ENCODE results near the gene FBXO17.

FBXO17 gene

DNA sequence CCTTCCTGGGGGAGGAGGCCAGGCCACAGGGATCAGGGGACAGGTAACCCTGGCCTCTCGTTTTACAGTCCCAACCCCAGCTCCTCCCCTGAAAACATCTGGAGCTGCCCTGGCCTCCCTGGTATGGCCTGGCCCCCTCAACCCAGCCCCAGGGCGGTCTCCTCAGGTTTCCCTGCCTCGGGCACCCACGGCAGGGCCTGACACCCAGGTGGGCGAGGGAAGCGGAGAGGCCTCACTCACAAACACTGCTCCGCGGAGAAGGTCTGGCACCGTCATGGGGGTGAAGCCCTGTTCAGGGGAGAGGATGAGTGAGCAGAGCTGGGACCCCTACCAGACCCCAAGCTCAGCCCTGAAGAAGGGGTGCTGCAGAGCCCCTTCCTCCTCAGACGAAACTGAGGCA lies 57.0 kb downstream of the FBXO17 start:
- no peak for DNase-seq

DNA sequence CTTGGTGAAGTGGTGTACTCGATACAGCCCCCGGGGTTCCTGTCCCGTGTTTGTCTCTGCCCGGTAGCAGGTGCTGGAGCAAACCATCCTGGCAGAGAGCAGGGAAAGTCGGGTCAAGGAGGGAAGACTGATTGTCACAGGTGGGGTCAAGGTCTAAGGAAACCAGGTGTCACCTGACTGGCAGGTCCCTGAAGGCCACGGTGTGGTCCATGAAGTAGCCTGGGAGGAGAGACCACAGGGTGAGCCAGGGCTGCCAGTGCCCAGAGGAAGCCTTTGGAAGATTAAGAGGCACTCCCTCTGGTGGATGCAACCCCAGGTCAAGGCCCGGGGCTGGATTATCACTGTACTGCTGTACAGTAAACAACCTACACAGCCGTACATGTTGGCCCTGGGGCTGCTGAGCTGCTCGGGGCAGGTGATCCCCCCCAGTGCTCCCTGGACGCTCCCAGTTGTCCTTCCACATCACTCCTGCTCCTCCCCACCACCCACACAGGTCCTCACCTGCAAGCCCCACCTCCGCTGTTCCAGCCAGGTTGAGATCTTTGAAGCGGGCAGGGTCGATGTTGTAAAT lies 57.5 kb downstream of the FBXO17 start:
- no peak for DNase-seq

DNA sequence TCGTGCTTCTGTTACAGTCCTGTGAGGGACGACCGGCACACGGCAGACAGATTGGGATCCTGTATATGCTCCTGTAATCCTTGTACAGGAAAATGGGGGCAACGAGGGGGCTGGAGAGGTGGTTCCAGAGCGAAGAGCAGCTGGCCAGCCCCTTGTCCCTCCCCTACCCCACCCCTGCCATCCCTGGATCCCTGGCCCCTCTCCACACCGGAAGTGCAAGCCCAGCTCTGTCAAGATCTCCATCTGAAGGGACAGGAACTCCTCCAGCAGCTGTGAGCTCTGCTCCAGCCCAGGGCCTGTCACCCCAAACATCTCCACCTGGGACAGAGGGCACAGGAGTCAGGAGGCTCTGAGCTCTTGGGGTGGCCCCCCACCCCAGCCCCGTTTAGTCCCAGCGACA lies 58.0 kb downstream of the FBXO17 start:
- DNase-seq: no peak

DNA sequence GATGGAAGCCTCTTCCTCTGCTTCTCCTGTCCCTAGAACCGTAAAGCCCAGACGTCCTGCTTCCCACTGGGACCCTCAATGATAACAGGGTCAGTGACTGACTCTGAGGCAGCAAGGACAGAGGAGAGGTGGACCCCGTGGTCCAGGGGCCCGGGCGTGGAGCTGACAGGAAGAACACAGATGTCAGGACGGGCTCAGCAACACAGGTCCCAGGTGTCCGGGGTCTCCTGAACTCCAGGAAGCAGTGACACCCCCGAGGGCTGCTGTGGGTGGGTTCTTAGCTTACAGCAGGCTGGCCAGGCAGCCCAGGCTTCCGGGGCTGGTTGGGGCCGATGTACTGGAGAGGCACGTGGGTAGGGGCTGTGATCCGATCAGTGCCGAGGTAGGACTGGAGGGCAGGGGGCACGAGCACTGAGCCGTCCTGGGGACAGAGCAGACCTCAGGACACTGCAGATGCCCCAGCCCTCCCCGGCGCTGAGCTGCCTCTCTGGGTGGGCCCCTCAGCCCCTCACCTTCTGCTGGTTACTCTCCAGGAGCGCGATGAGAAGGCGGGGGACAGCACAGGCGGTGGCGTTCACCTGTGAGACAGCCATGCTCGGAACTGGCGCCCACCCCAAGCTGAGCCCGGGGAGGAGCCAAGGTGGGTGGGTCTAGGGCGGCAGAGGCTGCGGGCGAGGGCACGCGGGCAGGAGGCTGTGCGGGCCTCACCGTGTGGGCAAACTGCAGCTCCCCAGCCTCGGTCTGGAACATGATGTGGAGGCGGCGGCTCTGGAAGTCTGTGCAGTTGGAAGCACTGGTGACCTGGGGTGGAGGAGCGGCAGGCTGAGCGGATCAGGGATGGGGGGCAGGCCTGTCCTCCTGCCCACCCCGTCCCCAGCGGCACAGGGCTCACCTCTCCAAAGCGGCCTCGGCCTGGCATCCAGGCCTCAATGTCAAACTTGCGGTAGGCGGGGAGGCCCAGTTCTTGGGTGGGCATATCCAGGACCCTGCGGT lies 59.9 kb downstream of the FBXO17 start:
- no peak for DNase-seq

DNA sequence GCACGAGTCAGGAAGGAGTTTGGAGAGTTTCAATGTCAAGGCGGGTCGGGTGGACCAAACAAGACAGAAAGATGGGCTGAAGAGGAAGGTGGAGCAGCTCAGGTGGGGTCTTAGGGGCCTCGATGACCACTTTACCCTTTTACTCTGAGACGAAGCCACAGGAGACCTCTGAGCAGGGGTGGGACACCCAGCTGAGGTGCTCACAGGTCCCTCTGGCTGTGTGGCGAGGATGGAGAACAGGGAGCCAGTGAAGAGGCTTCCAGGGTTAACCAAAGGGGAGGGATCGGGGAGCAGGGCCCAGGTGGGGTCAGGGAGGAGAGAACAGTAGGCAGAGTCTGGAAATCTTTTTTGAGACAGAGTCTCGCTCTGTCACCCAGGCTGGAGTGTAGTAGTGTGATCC lies 61.6 kb downstream of the FBXO17 start:
- DNase-seq: no peak

DNA sequence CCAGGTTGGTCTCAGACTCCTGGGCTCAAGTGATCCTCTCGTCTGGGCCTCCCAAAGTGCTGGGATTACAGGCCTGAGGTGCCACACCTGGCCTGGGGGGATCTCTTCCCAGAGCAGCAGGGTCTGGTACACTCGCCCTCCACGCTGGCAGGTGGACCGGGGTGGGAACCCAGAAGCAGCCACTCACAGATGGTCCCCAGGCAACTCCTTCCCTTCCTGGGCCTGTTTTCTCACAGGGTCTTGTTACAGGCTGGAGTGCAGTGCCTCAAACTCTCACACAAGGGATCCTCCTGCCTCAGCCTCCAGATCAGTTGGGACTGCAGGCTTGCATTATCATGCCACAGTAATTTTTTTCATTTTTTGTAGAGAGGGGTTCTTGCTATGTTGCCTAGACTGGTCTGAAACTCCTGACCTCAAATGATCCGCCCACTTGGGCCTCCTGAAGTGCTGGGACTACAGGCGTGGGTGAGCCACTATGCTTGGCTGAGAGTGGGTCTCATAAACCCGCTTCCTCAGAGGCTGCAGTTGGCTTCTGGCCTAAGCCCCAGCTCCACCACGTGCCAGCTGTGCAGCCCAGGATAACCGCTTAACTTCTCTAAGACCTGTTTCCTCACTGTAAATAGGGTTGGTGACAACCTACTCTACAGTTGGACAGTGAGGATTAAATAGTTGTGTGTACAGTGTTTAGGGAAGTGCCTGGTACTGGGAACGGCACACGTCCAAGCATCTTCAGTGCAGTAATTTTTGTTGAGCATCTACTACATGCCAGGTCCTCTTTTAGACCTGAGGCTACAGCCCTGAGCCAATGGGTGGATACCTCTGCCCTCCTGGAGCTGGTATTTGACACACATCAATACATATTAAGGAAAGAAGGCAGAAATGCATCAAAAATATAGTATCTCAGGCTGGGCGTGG lies 62.7 kb downstream of the FBXO17 start:
- no peak for DNase-seq

DNA sequence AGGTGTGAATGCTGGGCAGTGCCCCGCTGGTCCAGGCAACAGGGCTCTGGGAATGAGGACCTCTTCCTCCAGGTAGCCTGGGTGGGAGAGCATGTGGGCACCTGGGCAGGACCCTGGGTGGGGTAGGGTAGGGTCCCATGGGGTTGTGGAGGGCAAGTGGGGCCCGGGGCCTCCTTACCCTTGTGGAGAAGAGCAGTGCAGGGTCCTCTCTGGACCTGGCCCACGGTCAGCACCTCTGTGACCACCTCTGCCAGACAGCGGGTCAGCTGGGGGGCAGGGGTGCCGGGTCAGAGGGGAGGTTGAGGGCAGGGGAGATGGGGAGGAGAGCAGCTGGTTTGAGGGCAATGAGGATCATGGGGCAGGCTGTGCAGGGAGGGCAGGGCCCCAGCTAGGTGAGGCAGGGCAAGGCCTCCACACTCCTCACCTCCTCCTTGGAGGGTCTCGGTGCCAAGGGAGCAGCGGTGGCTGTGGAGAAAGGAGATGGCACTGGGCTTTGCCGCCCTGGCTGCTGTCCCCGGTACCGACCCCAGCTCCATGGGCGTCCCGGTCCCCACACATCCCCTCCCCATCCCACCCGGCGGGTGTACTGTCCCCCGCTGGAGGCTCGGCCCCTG lies 64.0 kb downstream of the FBXO17 start:
- DNase-seq: no peak

DNA sequence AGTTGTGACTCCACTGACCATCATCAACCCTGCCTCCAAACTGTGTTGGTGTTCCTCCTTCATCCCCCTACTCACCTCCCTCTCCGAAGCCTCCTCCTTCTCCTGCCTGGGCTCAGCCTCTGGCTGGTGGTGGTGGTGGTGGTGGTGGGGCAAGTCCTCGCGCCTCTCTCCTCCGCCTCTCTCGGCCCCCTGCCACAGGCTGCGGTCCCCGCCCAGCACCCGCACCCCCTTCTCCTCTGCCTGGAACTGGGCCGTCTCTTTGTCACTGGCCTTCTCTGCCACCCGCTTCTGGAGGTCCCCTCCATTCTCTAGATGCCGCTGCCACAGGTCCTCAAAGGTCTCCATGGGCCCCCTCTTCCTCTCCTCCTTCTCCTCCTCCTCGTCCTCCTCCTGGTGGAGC lies 65.1 kb downstream of the FBXO17 start:
- no peak for DNase-seq

DNA sequence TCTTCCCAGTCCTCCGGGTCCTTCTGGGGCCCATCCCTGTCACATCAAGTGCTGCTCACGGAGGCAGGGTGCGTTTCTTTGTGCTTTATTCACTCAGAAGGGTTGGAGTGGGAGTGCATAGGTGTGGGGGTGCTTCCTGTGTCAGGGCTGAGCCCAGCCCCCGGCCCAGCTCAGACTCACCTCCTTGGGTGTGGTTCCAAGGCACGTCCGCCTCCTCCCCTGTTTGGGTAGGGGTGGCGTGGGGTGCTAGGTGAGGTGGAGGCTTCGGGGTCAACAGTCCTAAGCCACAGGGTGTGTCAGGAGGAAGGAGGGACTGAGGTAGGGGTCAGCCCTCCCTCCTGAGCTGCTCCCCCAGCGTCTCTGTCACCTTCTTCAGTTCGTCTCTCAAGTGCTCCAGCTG lies 66.6 kb downstream of the FBXO17 start:
- DNase-seq: no peak

DNA sequence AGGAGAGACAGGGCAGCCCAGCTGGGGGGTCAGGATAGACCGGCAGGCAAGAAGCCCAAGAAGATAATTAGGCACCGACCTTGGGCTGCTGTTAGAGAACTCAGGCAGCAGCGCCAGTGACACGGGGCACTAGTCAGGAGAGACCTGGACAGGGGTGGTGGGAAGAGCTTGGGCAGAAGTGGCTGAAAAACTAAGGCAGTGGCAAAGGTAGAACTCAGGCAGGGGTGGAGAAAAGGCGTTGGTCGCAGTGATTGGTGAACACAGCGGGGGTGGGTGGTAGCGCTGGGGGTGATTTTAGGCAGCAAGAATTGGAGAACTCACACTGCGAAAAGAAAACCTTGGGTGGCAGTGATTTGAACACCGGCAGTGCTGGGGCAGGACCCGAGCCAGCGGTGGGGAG lies 67.9 kb downstream of the FBXO17 start:
- no peak for DNase-seq

DNA sequence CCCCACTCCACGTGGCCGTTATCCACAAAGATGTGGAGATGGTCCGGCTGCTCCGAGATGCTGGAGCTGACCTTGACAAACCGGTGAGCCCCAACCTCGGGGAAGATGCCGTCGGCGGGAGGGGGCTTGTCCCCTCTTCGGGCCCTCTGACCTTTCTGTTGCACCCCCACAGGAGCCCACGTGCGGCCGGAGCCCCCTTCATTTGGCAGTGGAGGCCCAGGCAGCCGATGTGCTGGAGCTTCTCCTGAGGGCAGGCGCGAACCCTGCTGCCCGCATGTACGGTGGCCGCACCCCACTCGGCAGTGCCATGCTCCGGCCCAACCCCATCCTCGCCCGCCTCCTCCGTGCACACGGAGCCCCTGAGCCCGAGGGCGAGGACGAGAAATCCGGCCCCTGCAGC lies 68.3 kb downstream of the FBXO17 start:
- DNase-seq: no peak

DNA sequence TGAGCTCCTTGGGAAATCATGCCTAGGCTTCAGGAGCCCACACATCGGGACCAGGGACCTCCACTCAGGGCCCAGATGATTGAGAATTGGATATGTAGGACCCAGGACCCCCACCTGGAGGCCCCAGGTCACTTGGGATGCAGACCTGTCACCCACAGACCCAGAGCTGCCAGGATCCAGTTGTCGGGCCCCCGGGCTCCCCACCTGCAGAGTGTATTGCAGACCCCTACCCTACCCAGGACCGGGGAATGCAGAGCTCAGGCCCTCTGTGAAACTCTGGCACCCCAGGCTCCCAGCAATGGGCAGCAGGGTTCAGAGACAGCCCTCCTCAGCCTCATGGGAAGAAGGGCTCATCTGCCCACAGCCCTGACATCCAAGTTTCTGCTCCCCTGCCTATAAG lies 69.9 kb downstream of the FBXO17 start:
- no peak for DNase-seq

DNA sequence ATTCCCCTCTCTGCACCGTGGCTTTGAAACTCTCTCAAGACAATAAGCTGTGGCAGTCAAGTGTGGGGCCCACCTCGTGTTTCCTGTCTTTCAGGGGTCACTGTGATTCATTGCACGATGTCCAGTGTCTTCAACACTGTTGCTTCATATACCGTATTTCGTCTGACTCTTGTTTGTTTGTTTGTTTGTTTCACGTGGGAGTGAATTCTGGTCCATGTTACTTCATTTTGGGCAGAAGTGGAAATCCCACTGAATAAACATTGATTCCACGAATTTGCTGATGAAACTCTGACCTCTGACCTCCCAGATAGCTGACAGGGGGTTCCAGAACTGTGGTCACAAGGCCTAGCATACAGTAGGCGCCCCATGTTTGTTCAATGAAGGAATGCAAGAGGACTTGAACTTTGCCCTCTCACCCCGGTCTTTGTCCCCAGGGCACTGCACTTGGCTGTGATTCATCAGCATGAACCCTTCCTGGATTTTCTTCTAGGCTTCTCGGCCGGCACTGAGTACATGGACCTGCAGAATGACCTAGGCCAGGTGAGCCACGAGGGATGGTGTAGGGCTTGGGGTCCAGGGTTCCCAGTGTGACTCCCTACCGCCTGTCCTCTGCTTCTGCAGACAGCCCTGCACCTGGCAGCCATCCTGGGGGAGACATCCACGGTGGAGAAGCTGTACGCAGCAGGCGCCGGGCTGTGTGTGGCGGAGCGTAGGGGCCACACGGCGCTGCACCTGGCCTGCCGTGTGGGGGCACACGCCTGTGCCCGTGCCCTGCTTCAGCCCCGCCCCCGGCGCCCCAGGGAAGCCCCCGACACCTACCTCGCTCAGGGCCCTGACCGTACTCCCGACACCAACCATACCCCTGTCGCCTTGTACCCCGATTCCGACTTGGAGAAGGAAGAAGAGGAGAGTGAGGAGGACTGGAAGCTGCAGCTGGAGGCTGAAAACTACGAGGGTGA lies 70.7 kb downstream of the FBXO17 start:
- DNase-seq: no peak

DNA sequence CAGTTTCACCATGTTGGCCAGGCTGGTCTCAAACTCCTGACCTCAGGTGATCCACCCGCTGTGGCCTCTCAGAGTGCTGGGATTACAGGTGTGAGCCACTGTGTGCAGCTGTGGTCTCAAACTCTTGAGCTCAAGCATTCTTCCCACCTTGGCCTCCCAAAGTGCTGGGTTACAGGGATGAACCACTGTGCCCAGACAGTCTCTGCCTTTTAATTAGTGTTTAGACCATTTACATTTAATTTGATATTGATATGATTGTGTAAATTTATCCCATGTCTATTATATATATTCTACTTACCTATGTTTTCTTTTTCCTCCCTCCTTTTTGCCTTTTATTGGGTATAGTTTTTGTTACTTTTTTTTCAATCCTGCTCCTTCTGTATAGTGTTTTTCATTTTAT lies 73.9 kb downstream of the FBXO17 start:
- no peak for DNase-seq

DNA sequence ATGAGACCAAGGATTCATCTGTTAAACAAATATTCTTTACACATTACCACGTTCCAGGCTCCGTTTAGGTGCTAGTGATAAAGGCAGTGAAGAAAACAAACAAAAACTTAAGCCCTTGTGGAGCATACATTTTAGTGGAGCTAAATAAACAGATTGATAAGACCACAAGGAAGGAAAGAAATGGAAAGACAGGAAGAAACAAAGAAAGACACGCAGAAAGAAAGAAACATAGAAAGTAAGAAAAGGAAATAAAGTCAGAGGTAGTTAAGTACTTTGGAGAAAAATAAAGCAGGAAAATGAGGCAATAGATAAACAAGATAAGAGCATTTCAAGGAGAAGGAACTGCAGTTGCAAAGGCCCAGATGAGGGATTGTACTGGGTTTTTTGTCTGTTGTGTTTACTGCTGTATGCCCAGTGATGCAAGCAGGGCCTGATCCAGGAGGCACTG lies 74.8 kb downstream of the FBXO17 start:
- DNase-seq: no peak

DNA sequence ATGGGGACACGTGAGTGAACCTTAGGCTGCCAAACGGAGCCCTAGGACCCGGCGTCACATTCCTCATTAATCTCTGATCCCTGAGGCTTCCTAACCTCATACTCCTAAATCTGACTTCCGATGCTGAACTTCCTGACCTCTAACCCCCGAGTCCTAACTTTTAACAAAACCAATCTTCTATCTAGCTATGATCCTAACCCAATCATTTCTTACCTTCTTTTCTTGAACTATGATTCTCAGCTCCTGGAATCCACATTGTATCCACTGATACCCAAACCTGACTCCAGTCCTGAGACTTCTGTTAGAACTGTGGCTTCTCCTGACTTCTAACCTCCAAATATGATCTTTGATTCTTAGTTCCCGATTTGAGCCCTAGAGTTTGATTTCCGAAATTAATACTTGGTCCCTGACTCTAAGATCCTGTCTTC lies 75.3 kb downstream of the FBXO17 start:
- no peak for DNase-seq

DNA sequence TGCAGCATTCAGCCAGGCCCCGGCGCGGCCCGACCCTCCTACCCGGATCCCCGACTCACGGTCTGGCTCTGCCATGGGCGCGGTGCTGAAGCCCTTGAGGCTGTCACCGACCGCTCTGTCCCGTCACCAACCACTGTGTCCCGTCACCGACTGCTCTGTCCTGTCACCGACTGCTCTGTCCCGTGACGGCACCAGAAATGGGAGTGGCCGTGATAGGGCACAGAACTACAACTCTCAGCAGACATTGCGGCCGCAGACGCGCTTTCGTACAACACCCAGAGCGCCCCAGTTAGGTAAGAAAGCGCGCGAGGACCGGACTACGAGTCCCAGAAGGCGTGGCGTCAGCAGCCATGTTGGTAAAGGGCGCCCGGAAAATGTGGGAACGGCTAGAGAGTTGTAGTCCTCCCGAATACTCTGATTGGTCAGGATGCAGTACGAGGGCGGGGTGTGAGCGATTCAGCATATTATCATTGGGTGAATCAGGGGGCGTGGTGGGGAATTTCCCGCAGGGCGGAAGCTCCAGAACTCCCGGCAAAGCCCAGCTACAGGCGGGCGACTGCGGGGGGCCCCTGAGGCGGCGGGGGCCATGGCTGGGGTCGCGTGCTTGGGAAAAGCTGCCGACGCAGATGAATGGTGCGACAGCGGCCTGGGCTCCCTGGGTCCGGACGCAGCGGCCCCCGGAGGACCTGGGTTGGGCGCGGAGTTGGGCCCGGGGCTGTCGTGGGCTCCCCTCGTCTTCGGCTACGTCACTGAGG lies 75.9 kb downstream of the FBXO17 start, which contains the start of the genes NFKBIB and SIRT2:
Gene NFKBIB (plus strand): TSS at position 523 of the 755 bp plus-strand sequence. CDS start 64 bp downstream, at position 587.
Gene SIRT2 (minus strand): TSS at position 172 of the 755 bp plus-strand sequence. CDS start 97 bp downstream, at position 75.
- peak; percentile 75 to 100 (median 99) for DNase-seq

DNA sequence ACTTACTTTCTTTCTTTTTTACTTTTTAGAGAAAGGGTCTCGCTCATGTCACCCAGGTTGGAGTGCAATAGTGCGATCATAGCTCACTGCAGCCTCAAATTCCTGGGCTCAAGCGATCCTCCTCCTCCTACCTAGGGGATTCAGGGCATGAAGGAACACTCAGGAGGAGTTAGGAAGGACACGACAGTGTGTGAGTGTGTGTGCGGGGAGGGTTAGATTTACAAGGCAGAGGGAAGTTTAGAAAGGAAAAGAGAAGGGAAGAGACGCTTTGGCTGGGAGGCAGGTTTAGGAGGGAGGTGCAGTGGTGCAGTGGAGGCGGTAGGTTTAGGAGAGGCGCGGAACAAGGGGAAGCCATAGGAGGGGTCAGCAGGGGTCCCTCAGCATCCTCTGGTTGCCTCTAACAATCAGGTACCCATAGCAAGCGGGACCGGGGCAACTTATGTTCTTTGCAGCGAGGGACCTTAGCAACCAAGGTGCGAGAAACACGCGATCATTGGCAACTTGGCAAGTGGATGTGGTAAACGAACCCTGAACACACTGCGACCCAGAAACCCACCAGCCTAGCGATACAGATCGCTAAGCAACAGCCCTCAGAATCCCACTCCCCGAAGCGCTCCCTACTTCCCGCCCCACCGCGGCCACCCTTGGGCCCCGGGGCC lies 76.6 kb downstream of the FBXO17 start:
- DNase-seq: peak in 5 of 51 donors; percentile 15 to 47 (median 42)

DNA sequence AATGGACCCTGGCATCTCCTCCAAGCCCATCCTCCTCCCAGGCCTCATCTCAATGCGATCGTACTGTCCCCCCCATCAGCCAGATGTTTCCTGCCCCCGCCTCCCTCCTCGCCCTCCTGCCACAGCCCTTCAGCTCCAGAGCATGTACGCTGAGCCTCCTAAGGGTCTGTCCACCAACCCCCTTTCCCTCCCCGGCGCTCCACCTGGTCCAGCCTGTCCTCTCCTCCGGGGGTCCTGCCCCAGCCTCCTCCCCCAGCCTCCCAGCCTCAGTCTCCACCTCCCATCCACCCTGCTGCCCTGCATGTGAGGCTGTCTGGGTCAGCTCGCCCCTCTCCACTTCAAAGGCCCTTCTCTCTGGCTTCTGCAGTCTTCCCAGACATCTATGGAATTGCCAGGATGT lies 80.6 kb downstream of the FBXO17 start:
- no peak for DNase-seq

All from hypothalamus (tissue), 51 donors.